ENCODE results near the gene DIS3L2.

DIS3L2 gene

GRCh38 chr2:231957913-231958763 lies 3.4 kb upstream of the DIS3L2 start:
- no peak for DNase-seq (ENCODE audit: low read depth)

GRCh38 chr2:231960810-231961348 lies 634 bp upstream of the DIS3L2 start:
- no peak for DNase-seq (ENCODE audit: low read depth)

GRCh38 chr2:231965102-231965501 lies 3.6 kb downstream of the DIS3L2 start:
- DNase-seq (ENCODE audit: low read depth): no peak

GRCh38 chr2:231966886-231967285 lies 5.4 kb downstream of the DIS3L2 start:
- DNase-seq (ENCODE audit: low read depth): no peak

GRCh38 chr2:231968820-231969219 lies 7.3 kb downstream of the DIS3L2 start:
- DNase-seq (ENCODE audit: low read depth): no peak

GRCh38 chr2:231970461-231970860 lies 8.9 kb downstream of the DIS3L2 start:
- no peak for DNase-seq (ENCODE audit: low read depth)

GRCh38 chr2:231975001-231975400 lies 13.5 kb downstream of the DIS3L2 start:
- no peak for DNase-seq (ENCODE audit: low read depth)

GRCh38 chr2:231977430-231977829 lies 15.9 kb downstream of the DIS3L2 start:
- DNase-seq (ENCODE audit: low read depth): no peak

- DNase-seq (ENCODE audit: low read depth): no peak
Observed at GRCh38 chr2:231984992-231985391, 23.5 kb downstream of the DIS3L2 start.

- DNase-seq (ENCODE audit: low read depth): no peak
Observed at GRCh38 chr2:231985823-231986261, 24.3 kb downstream of the DIS3L2 start.

- no peak for DNase-seq (ENCODE audit: low read depth)
Observed at GRCh38 chr2:231987124-231987727, 25.7 kb downstream of the DIS3L2 start.

GRCh38 chr2:231988179-231988866 lies 26.8 kb downstream of the DIS3L2 start:
- no peak for DNase-seq (ENCODE audit: low read depth)

GRCh38 chr2:231991664-231992063 lies 30.2 kb downstream of the DIS3L2 start:
- no peak for DNase-seq (ENCODE audit: low read depth)

- DNase-seq (ENCODE audit: low read depth): no peak
Observed at GRCh38 chr2:231992888-231993287, 31.4 kb downstream of the DIS3L2 start.

- no peak for DNase-seq (ENCODE audit: low read depth)
Observed at GRCh38 chr2:231996797-231997540, 35.5 kb downstream of the DIS3L2 start.

- no peak for DNase-seq (ENCODE audit: low read depth)
Observed at GRCh38 chr2:231998046-231998445, 36.5 kb downstream of the DIS3L2 start.

- no peak for DNase-seq (ENCODE audit: low read depth)
Observed at GRCh38 chr2:232000439-232000838, 38.9 kb downstream of the DIS3L2 start.

GRCh38 chr2:232001073-232001472 lies 39.6 kb downstream of the DIS3L2 start:
- DNase-seq (ENCODE audit: low read depth): no peak

- no peak for DNase-seq (ENCODE audit: low read depth)
Observed at GRCh38 chr2:232006253-232006652, 44.7 kb downstream of the DIS3L2 start.

- no peak for DNase-seq (ENCODE audit: low read depth)
Observed at GRCh38 chr2:232008907-232009638, 47.6 kb downstream of the DIS3L2 start.

- no peak for DNase-seq (ENCODE audit: low read depth)
Observed at GRCh38 chr2:232009639-232010274, 48.2 kb downstream of the DIS3L2 start.

All from stimulated activated CD8-positive, alpha-beta memory T cell treated with anti-CD3 and anti-CD28 coated beads, Interleukin-12 subunit alpha, Interleukin-12 subunit beta, amount 100 ng/mL, for 4 hours (primary cell).